HepG2 (cell line): Measurements from ENCODE around the gene TCFL5. TPM values are rescaled to one million over a fixed set of nuclear protein-coding genes. Genes with fewer than 3 reads are reported as not detected.

ENCODE experiments used
- ATF1 ChIP-seq: IDR thresholded peaks from 2 replicates; pipeline ENCODE4 v1.6.1; 2016; ENCODE audit warnings: mild to moderate bottlenecking, control low read depth
- BCL6 ChIP-seq: IDR thresholded peaks from 2 replicates; pipeline ENCODE4 v1.6.1; 2016; ENCODE audit warnings: missing genetic modification reagents, missing compliant biosample characterization
- ESRRA ChIP-seq: sonication (generic); formaldehyde crosslinking; IDR thresholded peaks from 2 replicates; pipeline ENCODE4 v1.5.1; 2020; ENCODE audit warnings: mild to moderate bottlenecking, low read depth, missing genetic modification reagents
- FOXA3 ChIP-seq: IDR thresholded peaks from 2 replicates; pipeline ENCODE4 v1.6.1; 2016; ENCODE audit warnings: missing genetic modification reagents, missing compliant biosample characterization
- RBFOX2 ChIP-seq: fragments of 200-400 bp; formaldehyde crosslinking; IDR thresholded peaks from 2 replicates; pipeline ENCODE4 v1.6.1; 2017; ENCODE audit warnings: low read depth, mild to moderate bottlenecking, low read length
- ZBTB2 ChIP-seq: sonication (generic); formaldehyde crosslinking; IDR thresholded peaks from 2 replicates; pipeline ENCODE4 v1.8.0; 2022; ENCODE audit warnings: low read depth, missing genetic modification reagents
- ZBTB7A ChIP-seq: sonication (generic); formaldehyde crosslinking; IDR thresholded peaks from 2 replicates; pipeline ENCODE4 v1.8.0; 2022; ENCODE audit warnings: mild to moderate bottlenecking, missing genetic modification reagents
- ZNF230 ChIP-seq: sonication (generic); formaldehyde crosslinking; IDR thresholded peaks from 2 replicates; pipeline ENCODE4 v1.4.0; 2020; ENCODE audit warnings: mild to moderate bottlenecking, missing genetic modification reagents
- polyA plus RNA-seq, 8 experiments: library from polyadenylated mRNA; depleted of rRNA in 3 of 8; stranded (reverse) in 7 of 8; unstranded in 1 of 8; fragments of >200 nt; fragmentation: Illumina TruSeq in 4 of 8; extraction: Trizol in 4 of 8; gene quantifications; 2 replicates each; pipeline versions ENCODE4 v1.2.1 to v1.2.3, GENCODE V29; 2011 to 2016; ENCODE audit warnings: low read depth in 4 of 8, missing spikeins in 1 of 8, mixed read lengths in 1 of 8; ENCODE audit not compliant: insufficient read depth in 1 of 8
- total RNA-seq, 5 experiments: library from RNA; depleted of rRNA; stranded (reverse); fragments of >200 nt; fragmentation: Illumina TruSeq; extraction: Trizol; gene quantifications; 2 replicates each; pipeline ENCODE4 v1.2.3, GENCODE V29; 2016; ENCODE audit warnings: low read depth in 1 of 5
- TF ChIP-seq, protein P1 (sequence below): sonication (generic); formaldehyde crosslinking; IDR thresholded peaks from 2 replicates; pipeline ENCODE4 v1.4.0; 2020; ENCODE audit warnings: missing genetic modification reagents
- TF ChIP-seq, protein P2 (sequence below): IDR thresholded peaks from 2 replicates; pipeline ENCODE4 v1.4.0; 2020; ENCODE audit warnings: mild to moderate bottlenecking, missing genetic modification reagents
- TF ChIP-seq, protein P3 (sequence below): IDR thresholded peaks from 2 replicates; pipeline ENCODE4 v1.6.1; 2016; ENCODE audit warnings: low read depth
- TF ChIP-seq, protein P4 (sequence below): sonication (generic); formaldehyde crosslinking; IDR thresholded peaks from 2 replicates; pipeline ENCODE4 v1.4.0; 2020; ENCODE audit warnings: missing genetic modification reagents

The TCFL5 gene
- total and polyA plus RNA-seq, 2 of the 13 experiments (the other 11 are each of a cell fraction or from before 2014, with no cell fraction given) = 14.8 to 20.0 TPM

DNA sequence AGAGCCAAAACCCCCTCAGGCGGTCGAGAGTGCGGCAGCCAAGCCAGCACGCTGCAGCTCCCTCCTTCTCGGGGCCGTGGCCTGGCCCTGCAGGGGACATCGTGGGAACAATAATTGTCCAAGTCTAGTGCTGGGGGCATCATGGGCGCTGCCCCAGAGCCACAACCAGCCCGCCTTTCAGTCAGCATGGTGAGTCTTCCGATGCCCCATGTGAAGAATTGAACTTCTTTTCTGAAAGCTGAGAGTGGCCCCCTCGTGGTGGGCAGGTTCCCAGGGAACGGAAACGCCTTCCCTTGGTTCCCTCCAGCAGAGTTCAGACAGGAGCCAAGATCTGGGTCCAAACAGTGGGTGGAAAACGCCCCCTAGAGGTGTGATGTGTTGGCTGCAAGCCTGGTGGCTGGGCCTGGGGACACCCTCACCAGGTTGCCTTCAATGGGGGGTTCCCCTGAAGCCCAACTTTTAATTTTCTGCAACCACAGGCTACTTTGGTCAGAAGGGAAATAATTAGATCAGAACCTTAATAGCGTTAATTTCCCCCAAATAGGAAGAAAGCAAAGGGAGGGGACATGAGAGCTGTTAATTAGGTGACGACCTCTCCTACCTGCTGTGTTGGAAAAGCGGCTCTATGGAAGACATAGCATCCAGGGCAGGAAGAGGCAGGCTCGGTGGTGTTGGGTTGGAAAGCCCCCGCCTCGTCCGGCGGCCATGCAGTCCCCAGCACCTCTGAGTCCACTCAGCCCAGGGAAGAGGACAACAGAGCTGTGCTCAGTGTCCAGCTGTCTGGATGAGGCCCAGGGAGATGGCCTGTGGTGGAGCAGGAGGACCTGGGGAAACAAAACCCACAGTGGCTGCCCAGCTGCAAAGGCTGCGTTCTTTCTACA is 70.1 kb downstream of the TCFL5 start (continued):
- TF ChIP-seq, protein P1, sequence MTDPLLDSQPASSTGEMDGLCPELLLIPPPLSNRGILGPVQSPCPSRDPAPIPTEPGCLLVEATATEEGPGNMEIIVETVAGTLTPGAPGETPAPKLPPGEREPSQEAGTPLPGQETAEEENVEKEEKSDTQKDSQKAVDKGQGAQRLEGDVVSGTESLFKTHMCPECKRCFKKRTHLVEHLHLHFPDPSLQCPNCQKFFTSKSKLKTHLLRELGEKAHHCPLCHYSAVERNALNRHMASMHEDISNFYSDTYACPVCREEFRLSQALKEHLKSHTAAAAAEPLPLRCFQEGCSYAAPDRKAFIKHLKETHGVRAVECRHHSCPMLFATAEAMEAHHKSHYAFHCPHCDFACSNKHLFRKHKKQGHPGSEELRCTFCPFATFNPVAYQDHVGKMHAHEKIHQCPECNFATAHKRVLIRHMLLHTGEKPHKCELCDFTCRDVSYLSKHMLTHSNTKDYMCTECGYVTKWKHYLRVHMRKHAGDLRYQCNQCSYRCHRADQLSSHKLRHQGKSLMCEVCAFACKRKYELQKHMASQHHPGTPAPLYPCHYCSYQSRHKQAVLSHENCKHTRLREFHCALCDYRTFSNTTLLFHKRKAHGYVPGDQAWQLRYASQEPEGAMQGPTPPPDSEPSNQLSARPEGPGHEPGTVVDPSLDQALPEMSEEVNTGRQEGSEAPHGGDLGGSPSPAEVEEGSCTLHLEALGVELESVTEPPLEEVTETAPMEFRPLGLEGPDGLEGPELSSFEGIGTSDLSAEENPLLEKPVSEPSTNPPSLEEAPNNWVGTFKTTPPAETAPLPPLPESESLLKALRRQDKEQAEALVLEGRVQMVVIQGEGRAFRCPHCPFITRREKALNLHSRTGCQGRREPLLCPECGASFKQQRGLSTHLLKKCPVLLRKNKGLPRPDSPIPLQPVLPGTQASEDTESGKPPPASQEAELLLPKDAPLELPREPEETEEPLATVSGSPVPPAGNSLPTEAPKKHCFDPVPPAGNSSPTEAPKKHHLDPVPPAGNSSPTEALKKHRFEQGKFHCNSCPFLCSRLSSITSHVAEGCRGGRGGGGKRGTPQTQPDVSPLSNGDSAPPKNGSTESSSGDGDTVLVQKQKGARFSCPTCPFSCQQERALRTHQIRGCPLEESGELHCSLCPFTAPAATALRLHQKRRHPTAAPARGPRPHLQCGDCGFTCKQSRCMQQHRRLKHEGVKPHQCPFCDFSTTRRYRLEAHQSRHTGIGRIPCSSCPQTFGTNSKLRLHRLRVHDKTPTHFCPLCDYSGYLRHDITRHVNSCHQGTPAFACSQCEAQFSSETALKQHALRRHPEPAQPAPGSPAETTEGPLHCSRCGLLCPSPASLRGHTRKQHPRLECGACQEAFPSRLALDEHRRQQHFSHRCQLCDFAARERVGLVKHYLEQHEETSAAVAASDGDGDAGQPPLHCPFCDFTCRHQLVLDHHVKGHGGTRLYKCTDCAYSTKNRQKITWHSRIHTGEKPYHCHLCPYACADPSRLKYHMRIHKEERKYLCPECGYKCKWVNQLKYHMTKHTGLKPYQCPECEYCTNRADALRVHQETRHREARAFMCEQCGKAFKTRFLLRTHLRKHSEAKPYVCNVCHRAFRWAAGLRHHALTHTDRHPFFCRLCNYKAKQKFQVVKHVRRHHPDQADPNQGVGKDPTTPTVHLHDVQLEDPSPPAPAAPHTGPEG = no peak
- peak; percentile 57; the same call in 1 of the 2 replicates for TF ChIP-seq ZBTB7A (CRISPR knock-in tag)
- TF ChIP-seq, protein P2, sequence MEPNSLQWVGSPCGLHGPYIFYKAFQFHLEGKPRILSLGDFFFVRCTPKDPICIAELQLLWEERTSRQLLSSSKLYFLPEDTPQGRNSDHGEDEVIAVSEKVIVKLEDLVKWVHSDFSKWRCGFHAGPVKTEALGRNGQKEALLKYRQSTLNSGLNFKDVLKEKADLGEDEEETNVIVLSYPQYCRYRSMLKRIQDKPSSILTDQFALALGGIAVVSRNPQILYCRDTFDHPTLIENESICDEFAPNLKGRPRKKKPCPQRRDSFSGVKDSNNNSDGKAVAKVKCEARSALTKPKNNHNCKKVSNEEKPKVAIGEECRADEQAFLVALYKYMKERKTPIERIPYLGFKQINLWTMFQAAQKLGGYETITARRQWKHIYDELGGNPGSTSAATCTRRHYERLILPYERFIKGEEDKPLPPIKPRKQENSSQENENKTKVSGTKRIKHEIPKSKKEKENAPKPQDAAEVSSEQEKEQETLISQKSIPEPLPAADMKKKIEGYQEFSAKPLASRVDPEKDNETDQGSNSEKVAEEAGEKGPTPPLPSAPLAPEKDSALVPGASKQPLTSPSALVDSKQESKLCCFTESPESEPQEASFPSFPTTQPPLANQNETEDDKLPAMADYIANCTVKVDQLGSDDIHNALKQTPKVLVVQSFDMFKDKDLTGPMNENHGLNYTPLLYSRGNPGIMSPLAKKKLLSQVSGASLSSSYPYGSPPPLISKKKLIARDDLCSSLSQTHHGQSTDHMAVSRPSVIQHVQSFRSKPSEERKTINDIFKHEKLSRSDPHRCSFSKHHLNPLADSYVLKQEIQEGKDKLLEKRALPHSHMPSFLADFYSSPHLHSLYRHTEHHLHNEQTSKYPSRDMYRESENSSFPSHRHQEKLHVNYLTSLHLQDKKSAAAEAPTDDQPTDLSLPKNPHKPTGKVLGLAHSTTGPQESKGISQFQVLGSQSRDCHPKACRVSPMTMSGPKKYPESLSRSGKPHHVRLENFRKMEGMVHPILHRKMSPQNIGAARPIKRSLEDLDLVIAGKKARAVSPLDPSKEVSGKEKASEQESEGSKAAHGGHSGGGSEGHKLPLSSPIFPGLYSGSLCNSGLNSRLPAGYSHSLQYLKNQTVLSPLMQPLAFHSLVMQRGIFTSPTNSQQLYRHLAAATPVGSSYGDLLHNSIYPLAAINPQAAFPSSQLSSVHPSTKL (CRISPR knock-in tag) = peak; percentile 71
- TF ChIP-seq, protein P3, sequence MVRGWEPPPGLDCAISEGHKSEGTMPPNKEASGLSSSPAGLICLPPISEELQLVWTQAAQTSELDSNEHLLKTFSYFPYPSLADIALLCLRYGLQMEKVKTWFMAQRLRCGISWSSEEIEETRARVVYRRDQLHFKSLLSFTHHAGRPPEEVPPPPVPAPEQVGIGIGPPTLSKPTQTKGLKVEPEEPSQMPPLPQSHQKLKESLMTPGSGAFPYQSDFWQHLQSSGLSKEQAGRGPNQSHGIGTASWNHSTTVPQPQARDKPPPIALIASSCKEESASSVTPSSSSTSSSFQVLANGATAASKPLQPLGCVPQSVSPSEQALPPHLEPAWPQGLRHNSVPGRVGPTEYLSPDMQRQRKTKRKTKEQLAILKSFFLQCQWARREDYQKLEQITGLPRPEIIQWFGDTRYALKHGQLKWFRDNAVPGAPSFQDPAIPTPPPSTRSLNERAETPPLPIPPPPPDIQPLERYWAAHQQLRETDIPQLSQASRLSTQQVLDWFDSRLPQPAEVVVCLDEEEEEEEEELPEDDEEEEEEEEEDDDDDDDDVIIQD = peak; percentile 77; the same call in 1 of the 2 replicates
- TF ChIP-seq ESRRA (CRISPR knock-in tag) = no peak; the same call in 1 of the 2 replicates
- peak; percentile 49 for TF ChIP-seq FOXA3 (CRISPR knock-in tag)
- TF ChIP-seq, protein P4, sequence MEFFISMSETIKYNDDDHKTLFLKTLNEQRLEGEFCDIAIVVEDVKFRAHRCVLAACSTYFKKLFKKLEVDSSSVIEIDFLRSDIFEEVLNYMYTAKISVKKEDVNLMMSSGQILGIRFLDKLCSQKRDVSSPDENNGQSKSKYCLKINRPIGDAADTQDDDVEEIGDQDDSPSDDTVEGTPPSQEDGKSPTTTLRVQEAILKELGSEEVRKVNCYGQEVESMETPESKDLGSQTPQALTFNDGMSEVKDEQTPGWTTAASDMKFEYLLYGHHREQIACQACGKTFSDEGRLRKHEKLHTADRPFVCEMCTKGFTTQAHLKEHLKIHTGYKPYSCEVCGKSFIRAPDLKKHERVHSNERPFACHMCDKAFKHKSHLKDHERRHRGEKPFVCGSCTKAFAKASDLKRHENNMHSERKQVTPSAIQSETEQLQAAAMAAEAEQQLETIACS (CRISPR knock-in tag) = 0 out of 2 replicates have a peak, but pooled peaks have one; percentile 42
- TF ChIP-seq ZBTB2 = no peak
- no peak for TF ChIP-seq ZNF230 (CRISPR knock-in tag)
- TF ChIP-seq BCL6 (CRISPR knock-in tag) = 0 out of 2 replicates have a peak, but pooled peaks have one; percentile 10
- no peak for TF ChIP-seq RBFOX2
- no peak for TF ChIP-seq ATF1
